Panc1 (cell line): ENCODE data around the gene ITGBL1. TPM values are rescaled to one million over a fixed set of nuclear protein-coding genes. Genes with fewer than 3 reads are reported as not detected.

Source experiments
- ATAC-seq: fragments of 200-7000 bp; cut with Tn5 transposase; 2 replicates; pipeline ENCODE4 v1.9.1; 2020; ENCODE audit warnings: mild to moderate bottlenecking, moderate library complexity
- BruUV-seq: library from RNA; stranded (reverse); fragments of 400-500 nt; replicated peaks from 2 replicates; lab custom pipeline; 2021; lab: Mats Ljungman, UMichigan
- CTCF ChIA-PET: fragments of 300-600 bp; sonication (Branson Sonifier 250); formaldehyde crosslinking; loops from one replicate; lab custom pipeline; 2022; ENCODE audit warnings: antibody characterized with exemption; lab: Charles Lee
- POLR2A ChIA-PET: fragments of 300-600 bp; sonication (Branson Sonifier 250); formaldehyde crosslinking; loops from one replicate; lab custom pipeline; 2022; ENCODE audit warnings: antibody characterized with exemption; lab: Charles Lee
- DNase-seq: peaks from one replicate; pipeline ENCODE4 v3.0.0-alpha.2; 2010; ENCODE audit warnings: low read depth, low spot score
- H3K27ac ChIP-seq: 2 replicates; pipeline ENCODE4 v1.5.1; 2011; ENCODE audit warnings: mild to moderate bottlenecking, low read length, inconsistent platforms
- H3K27me3 ChIP-seq: fragments of 200-500 bp; sonication (Bioruptor generic); 2 replicates; pipeline ENCODE4 v1.6.0; 2014; ENCODE audit warnings: low read length, inconsistent platforms; ENCODE audit not compliant: control insufficient read depth, insufficient read depth
- H3K36me3 ChIP-seq: fragments of 200-500 bp; sonication (Bioruptor generic); 2 replicates; pipeline ENCODE4 v1.5.1; 2014; ENCODE audit warnings: inconsistent platforms, mild to moderate bottlenecking, low read length, moderate library complexity; ENCODE audit not compliant: control insufficient read depth, insufficient read depth
- H3K4me1 ChIP-seq: 2 replicates; pipeline ENCODE4 v1.5.1; 2011; ENCODE audit warnings: inconsistent platforms, mild to moderate bottlenecking, low read length, moderate library complexity; ENCODE audit not compliant: control insufficient read depth, insufficient read depth
- H3K4me3 ChIP-seq, 2 experiments: 2 replicates each; pipeline ENCODE4 v1.5.1; 2011 to 2012; ENCODE audit warnings: low read depth in 2 of 2, low read length in 2 of 2, mild to moderate bottlenecking in 2 of 2, inconsistent platforms in 1 of 2, moderate library complexity in 1 of 2
- H3K9me3 ChIP-seq: fragments of 200-500 bp; sonication (Bioruptor generic); 2 replicates; pipeline ENCODE4 v1.5.1; 2014; ENCODE audit warnings: low read depth, mild to moderate bottlenecking, inconsistent platforms, low read length, moderate library complexity; ENCODE audit not compliant: control insufficient read depth, insufficient read depth
- CTCF ChIP-seq: fragments of 450-650 bp; IDR thresholded peaks from 2 replicates; pipeline ENCODE4 v1.5.1; 2017; ENCODE audit warnings: mild to moderate bottlenecking
- POLR2AphosphoS5 ChIP-seq: IDR thresholded peaks from 2 replicates; pipeline ENCODE4 v1.6.1; 2012; ENCODE audit warnings: mild to moderate bottlenecking, low read depth, low read length, moderate library complexity
- REST ChIP-seq, 2 experiments: IDR thresholded peaks; 2 replicates each; pipeline ENCODE4 v1.6.1; 2011 to 2012; ENCODE audit warnings: low read depth in 2 of 2, control low read depth in 1 of 2, low read length in 1 of 2, mild to moderate bottlenecking in 1 of 2, moderate library complexity in 1 of 2; ENCODE audit not compliant: insufficient read depth in 1 of 2
- SIN3A ChIP-seq: IDR thresholded peaks from 2 replicates; pipeline ENCODE4 v1.6.1; 2012; ENCODE audit warnings: low read depth, mild to moderate bottlenecking, low read length, moderate library complexity, borderline replicate concordance; ENCODE audit not compliant: insufficient read depth
- TCF7L2 ChIP-seq: IDR thresholded peaks from 2 replicates; pipeline ENCODE4 v1.6.1; 2011; ENCODE audit warnings: mild to moderate bottlenecking, low read depth, low read length, inconsistent platforms
- in situ Hi-C: cut with HindIII; loops from 2 replicates; pipeline ENCODE4 v1.10.0; 2016; ENCODE audit warnings: low sequenced_read_pairs, low pct_unique_long_range_greater_than_20kb
- intact Hi-C: fragments of 100-400 bp; cut with micrococcal nuclease; formaldehyde crosslinking; loops from one replicate; pipeline ENCODE4 v1.10.0; 2022; ENCODE audit not compliant: unreplicated experiment
- total RNA-seq: library from RNA; stranded (reverse); gene quantifications from one replicate; pipeline ENCODE4 v1.2.1, GENCODE V29; 2021; ENCODE audit not compliant: unreplicated experiment

The ITGBL1 gene
- total RNA-seq, 1 experiment from 2014 or later, result 14.3 TPM

GRCh38 chr13:101698400-101698799 is 245.9 kb downstream of the ITGBL1 start:
- no peak overlapping the region for H3K27ac ChIP-seq
- CTCF ChIA-PET, result no interaction called here
- no TSS peak for BruUV-seq

GRCh38 chr13:101700598-101700997 is 248.1 kb downstream of the ITGBL1 start:
- no peak overlapping the region for H3K4me3 ChIP-seq
- in situ Hi-C loops, result no loop called here
- no peaks in the 10 kb centered on the region for H3K36me3 ChIP-seq
- DNase-seq (no peak), ATAC-seq (no peak)
- POLR2A ChIA-PET, result interaction anchor here (0.6 kb wide), 1 partner anchor 1506 kb away, joined by 3 read pairs; no protein-coding TSS in a partner anchor
- no peaks in the 10 kb centered on the region for H3K27me3 ChIP-seq
- TF ChIP-seq CTCF, result no peak
- TF ChIP-seq POLR2AphosphoS5, result no peak
- TF ChIP-seq SIN3A, result no peak
- no peak for TF ChIP-seq REST (IDR thresholded peaks at IDR 0.05; ENCODE audit: insufficient read depth in 1 of 2, low read depth in 2 of 2, low read length in 1 of 2)
- TF ChIP-seq TCF7L2, result no peak
- no peaks in the 10 kb centered on the region for H3K4me1 ChIP-seq
- no TSS peak for BruUV-seq
- H3K9me3 ChIP-seq, result no peaks in the 10 kb centered on the region
- no peak overlapping the region for H3K27ac ChIP-seq
- CTCF ChIA-PET, result no interaction called here
- intact Hi-C loops, result no loop called here

More at GRCh38 chr13:101698400-101698799, 245.9 kb downstream of the ITGBL1 start:
- ATAC-seq (no peak), DNase-seq (no peak)
- H3K27me3 ChIP-seq, result no peaks in the 10 kb centered on the region
- H3K4me1 ChIP-seq, result no peaks in the 10 kb centered on the region
- intact Hi-C loops, result no loop called here
- no peaks in the 10 kb centered on the region for H3K36me3 ChIP-seq
- no peaks in the 10 kb centered on the region for H3K9me3 ChIP-seq
- in situ Hi-C loops, result no loop called here
- TF ChIP-seq REST (IDR thresholded peaks at IDR 0.05; ENCODE audit: insufficient read depth in 1 of 2, low read depth in 2 of 2, low read length in 1 of 2) (no peak), TCF7L2 (no peak), CTCF (no peak), POLR2AphosphoS5 (no peak), SIN3A (no peak)
- POLR2A ChIA-PET, result no interaction called here
- no peak overlapping the region for H3K4me3 ChIP-seq
